Endothelial cell of umbilical vein (primary cell): ENCODE data around the gene ZNF790. TPM values are rescaled to one million over a fixed set of nuclear protein-coding genes. Genes with fewer than 3 reads are reported as not detected.

Source experiments
- Bru-seq: library from RNA; stranded (reverse); fragments of 400-500 nt; gene quantifications from one replicate; lab custom pipeline; 2021; lab: Mats Ljungman, UMichigan
- BruChase-seq, 2 experiments: library from RNA; stranded (reverse); fragments of 400-500 nt; gene quantifications; one replicate each; lab custom pipeline; 2021; lab: Mats Ljungman, UMichigan
- BruUV-seq: library from RNA; stranded (reverse); fragments of 400-500 nt; replicated peaks from 2 replicates; lab custom pipeline; 2021; lab: Mats Ljungman, UMichigan
- CTCF ChIA-PET: fragments of 300-600, 350-600 bp; sonication (Branson Sonifier 250); formaldehyde crosslinking; loops from one replicate; lab custom pipeline; 2021; ENCODE audit warnings: antibody characterized with exemption, inconsistent platforms; lab: Charles Lee
- POLR2A ChIA-PET: fragments of 300-600, 350-600 bp; sonication (Branson Sonifier 250); formaldehyde crosslinking; loops from one replicate; lab custom pipeline; 2021; ENCODE audit warnings: antibody characterized with exemption, inconsistent platforms; lab: Charles Lee
- DNase-seq: peaks from one replicate; pipeline ENCODE4 v3.0.0-alpha.2; 2011; ENCODE audit warnings: low read depth, low spot score
- FAIRE-seq: peaks from 2 replicates; lab custom pipeline; 2011; peaks lifted over from hg19 to GRCh38; lab: Jason Lieb, UNC
- H2AFZ ChIP-seq: 2 replicates; pipeline ENCODE4 v1.6.0; 2012; ENCODE audit warnings: low read depth, low read length, control low read depth, inconsistent platforms
- H3K27ac ChIP-seq: 2 replicates; pipeline ENCODE4 v1.5.1; 2011; ENCODE audit warnings: low read depth, mild to moderate bottlenecking, control low read depth, low read length, moderate library complexity; ENCODE audit not compliant: insufficient read depth
- H3K27me3 ChIP-seq, 2 experiments: 2 replicates each; pipeline versions ENCODE4 v1.6.0 to v1.6.1; 2011; ENCODE audit warnings: low read length in 2 of 2, mixed read lengths in 1 of 2; ENCODE audit not compliant: control insufficient read depth in 2 of 2, insufficient read depth in 2 of 2
- H3K36me3 ChIP-seq, 2 experiments: 2 replicates in 1 of 2; 3 replicates in 1 of 2; pipeline ENCODE4 v1.5.1; 2011; ENCODE audit warnings: low read length in 2 of 2, mild to moderate bottlenecking in 1 of 2, moderate library complexity in 1 of 2; ENCODE audit not compliant: control insufficient read depth in 2 of 2, insufficient read depth in 2 of 2; ENCODE audit errors: extremely low read depth in 1 of 2
- H3K4me1 ChIP-seq: 3 replicates; pipeline ENCODE4 v1.5.1; 2011; ENCODE audit warnings: mild to moderate bottlenecking, low read length; ENCODE audit not compliant: control insufficient read depth, insufficient read depth; ENCODE audit errors: extremely low read depth
- H3K4me2 ChIP-seq: 2 replicates; pipeline ENCODE4 v1.6.1; 2011; ENCODE audit warnings: low read length, control low read depth, mixed read lengths; ENCODE audit not compliant: insufficient read depth
- H3K4me3 ChIP-seq, 3 experiments: fragments of 200-600 bp in 1 of 3; sonication (generic), shearing (Covaris generic) in 1 of 3; replicated peaks in 1 of 3; 2 replicates each; pipeline ENCODE4 v1.5.1; 2011 to 2016; ENCODE audit warnings: control low read depth in 3 of 3, low read length in 3 of 3, mild to moderate bottlenecking in 2 of 3, inconsistent platforms in 1 of 3, low read depth in 1 of 3, moderate library complexity in 1 of 3; ENCODE audit not compliant: insufficient read depth in 1 of 3
- H3K79me2 ChIP-seq: 2 replicates; pipeline ENCODE4 v1.6.0; 2012; ENCODE audit warnings: low read length, inconsistent platforms; ENCODE audit not compliant: control insufficient read depth, insufficient read depth
- H3K9ac ChIP-seq: replicated peaks from 2 replicates; pipeline ENCODE3; 2011; ENCODE audit warnings: low read length, control low read depth; ENCODE audit not compliant: insufficient read depth; ENCODE audit errors: extremely low read depth
- H3K9me1 ChIP-seq: replicated peaks from 3 replicates; pipeline ENCODE4 v1.6.0; 2011; ENCODE audit warnings: mild to moderate bottlenecking, low read length; ENCODE audit not compliant: control insufficient read depth, insufficient read depth; ENCODE audit errors: extremely low read depth
- H3K9me3 ChIP-seq: replicated peaks from 2 replicates; pipeline ENCODE4 v1.5.1; 2012; ENCODE audit warnings: low read length, inconsistent platforms; ENCODE audit not compliant: control insufficient read depth, insufficient read depth
- H4K20me1 ChIP-seq: replicated peaks from 2 replicates; pipeline ENCODE3; 2011; ENCODE audit warnings: mild to moderate bottlenecking, low read length; ENCODE audit not compliant: control insufficient read depth, insufficient read depth; ENCODE audit errors: extremely low read depth
- JUN ChIP-seq: IDR thresholded peaks from 2 replicates; pipeline ENCODE4 v1.6.1; 2011; ENCODE audit warnings: borderline replicate concordance, low read depth; ENCODE audit not compliant: insufficient read length, insufficient read depth
- POLR2A ChIP-seq: IDR thresholded peaks from 2 replicates; pipeline ENCODE4 v1.6.1; 2012; ENCODE audit warnings: low read depth, mild to moderate bottlenecking, control low read depth, low read length
- POLR2AphosphoS5 ChIP-seq: IDR thresholded peaks from 2 replicates; pipeline ENCODE4 v1.6.1; 2012; ENCODE audit warnings: low read depth, mild to moderate bottlenecking, control low read depth, low read length, moderate library complexity; ENCODE audit not compliant: insufficient read depth
- dilution Hi-C: fragments of 300-500 bp; cut with MboI; formaldehyde crosslinking; loops from one replicate; pipeline ENCODE4 v1.15.0; 2019; ENCODE audit warnings: low sequenced_read_pairs; ENCODE audit not compliant: extremely low pct_ligation_motif_present
- intact Hi-C: fragments of 100-400 bp; cut with micrococcal nuclease; formaldehyde crosslinking; loops from one replicate; pipeline ENCODE4 v1.10.0; 2022
- long read RNA-seq: library from polyadenylated mRNA; stranded (forward); transcript quantifications from one replicate; pipeline ENCODE4 v2.0.0, GENCODE V29; 2021
- polyA minus RNA-seq, 3 experiments: library from RNA; depleted of rRNA, polyadenylated mRNA; stranded (reverse); fragments of >200 nt; gene quantifications; 1 replicate in 1 of 3; 2 replicates in 2 of 3; pipeline ENCODE4 v1.2.3, GENCODE V29; 2011
- polyA plus RNA-seq, 4 experiments: library from polyadenylated mRNA; depleted of rRNA in 3 of 4; stranded (reverse) in 3 of 4; unstranded in 1 of 4; fragments of >200 nt; gene quantifications; 2 replicates each; pipeline versions ENCODE4 v1.2.1 to v1.2.3, GENCODE V29; 2011 to 2012; ENCODE audit warnings: missing spikeins in 1 of 4
- total RNA-seq: library from RNA; stranded (reverse); gene quantifications from 2 replicates; pipeline ENCODE4 v1.2.3, GENCODE V29; 2021

ZNF790 gene
- total RNA-seq (5.2 and 5.6 TPM in 2 replicates), polyA plus RNA-seq (1.6 and 2.1 TPM in 2 replicates), polyA minus RNA-seq (2.9 and 4.2 TPM in 2 replicates), Bru-seq, nascent RNA (percentile 64 among the genes with signal in this experiment), BruChase-seq, experiment 1, labeled RNA remaining after a 6-hour chase (percentile 57 among the genes with signal in this experiment), BruChase-seq, experiment 2, labeled RNA remaining after a 2-hour chase (percentile 53 among the genes with signal in this experiment)
- polyA plus RNA-seq (2011; cell fraction: cytosol; rRNA removed), result 1.9 and 2.2 TPM in 2 replicates
- 1.9 and 3.5 TPM in 2 replicates for polyA plus RNA-seq (2011; cell fraction: nucleus; rRNA removed)
- 3.1 and 3.4 TPM in 2 replicates for polyA plus RNA-seq (2012)
- not detected for polyA minus RNA-seq (2011; cell fraction: cytosol; rRNA and poly(A)+ RNA removed)
- 2.0 and 4.1 TPM in 2 replicates for polyA minus RNA-seq (2011; cell fraction: nucleus; rRNA and poly(A)+ RNA removed)
- long read RNA-seq, transcript ZNF790-201 (5 exons, 3,037 nt), result major isoform, 6 of 9 reads
- long read RNA-seq, partial matches to known transcripts, result 0 of 9 reads
- long read RNA-seq, other reads (novel, unspliced or antisense), result 1 of 9 reads

- Histone ChIP-seq H3K4me3 (peak within 1 kb of the TSS; percentile 37 to 64 (median 43)), H3K79me2 (no peaks in the 10 kb centered on the region), H3K27ac (peak within 1 kb of the TSS; percentile 44), H3K4me1 (peaks cover 3% of the 10 kb centered on the region), H3K9ac (peak within 1 kb of the TSS; percentile 71), H3K36me3 (no peaks in the 10 kb centered on the region), H3K4me2 (peak within 1 kb of the TSS; percentile 65), H3K9me1 (no peaks in the 10 kb centered on the region), H3K9me3 (no peaks in the 10 kb centered on the region), H4K20me1 (no peaks in the 10 kb centered on the region), H2AFZ (peak within 1 kb of the TSS; percentile 92), H3K27me3 (no peaks in the 10 kb centered on the region)
- ChIA-PET CTCF (interaction anchor here (0.6 to 3.1 kb wide), 3 partner anchors 11 to 647 kb away, joined by 3 to 12 read pairs (median 3); partner anchors contain the start of gene ZNF345), POLR2A (interaction anchor here (1.8 kb wide), 1 partner anchor 12 kb away, joined by 26 read pairs; the partner anchor contains the start of gene ZNF345)
- DNase-seq (peak; percentile 91), FAIRE-seq (peak; percentile 91)
- dilution Hi-C loops (no loop called here), intact Hi-C loops (loop anchor here (1.0 to 10.0 kb wide), 5 partner anchors 12 to 334 kb away; partner anchors contain the start of genes ZNF345, ZNF461, ZNF568 and ZNF585A)
- BruUV-seq, result TSS peak; percentile 51
- TF ChIP-seq JUN (no peak), POLR2A (peak; percentile 44), POLR2AphosphoS5 (peak; percentile 51)
These were observed at the start of gene ZNF790 for GRCh38 chr19:36837906-36838783. ZNF790 (minus strand) TSS chr19:36838387; CDS start chr19:36825619, 12,768 bp downstream.
